Endothelial cell (in vitro differentiated cells): ENCODE results near the gene PSTPIP2. TPM values are rescaled to one million over a fixed set of nuclear protein-coding genes. Genes with fewer than 3 reads are reported as not detected.

Experiments
- DNase-seq: peaks from one replicate; pipeline ENCODE4 v3.0.0; 2021; ENCODE audit warnings: low spot score
- H3K27ac Mint-ChIP-seq: one replicate; pipeline ENCODE4 v1.8.0; 2021; ENCODE audit warnings: mixed read lengths, inconsistent platforms; ENCODE audit not compliant: unreplicated experiment
- H3K27me3 Mint-ChIP-seq: one replicate; pipeline ENCODE4 v1.8.0; 2021; ENCODE audit warnings: mild to moderate bottlenecking, moderate library complexity, mixed read lengths, inconsistent platforms; ENCODE audit not compliant: unreplicated experiment
- H3K36me3 Mint-ChIP-seq: one replicate; pipeline ENCODE4 v1.8.0; 2021; ENCODE audit warnings: mild to moderate bottlenecking, low read depth, mixed read lengths, inconsistent platforms; ENCODE audit not compliant: unreplicated experiment
- H3K4me1 Mint-ChIP-seq: one replicate; pipeline ENCODE4 v1.8.0; 2021; ENCODE audit warnings: mild to moderate bottlenecking, mixed read lengths, inconsistent platforms; ENCODE audit not compliant: unreplicated experiment
- H3K4me3 Mint-ChIP-seq: one replicate; pipeline ENCODE4 v1.8.0; 2021; ENCODE audit warnings: mild to moderate bottlenecking, mixed read lengths, inconsistent platforms; ENCODE audit not compliant: unreplicated experiment
- H3K9me3 Mint-ChIP-seq: one replicate; pipeline ENCODE4 v1.8.0; 2021; ENCODE audit warnings: mixed read lengths, inconsistent platforms; ENCODE audit not compliant: unreplicated experiment
- total RNA-seq: library from RNA; stranded (reverse); fragmentation: NEBNext Ultra II Directional; extraction: Animal tissue kit (Norgen Biotek cat#: 25700); gene quantifications from one replicate; pipeline ENCODE4 v1.2.1, GENCODE V29; 2021; ENCODE audit not compliant: unreplicated experiment
- TF ChIP-seq, protein P1 (sequence below): fragments of 200-600 bp; sonication (generic); IDR thresholded peaks from one replicate; pipeline ENCODE4 v1.5.0; 2021; ENCODE audit warnings: antibody characterized with exemption; ENCODE audit not compliant: unreplicated experiment

Gene PSTPIP2
- total RNA-seq, 1 donor from 2014 or later, result 7.8 TPM

DNA sequence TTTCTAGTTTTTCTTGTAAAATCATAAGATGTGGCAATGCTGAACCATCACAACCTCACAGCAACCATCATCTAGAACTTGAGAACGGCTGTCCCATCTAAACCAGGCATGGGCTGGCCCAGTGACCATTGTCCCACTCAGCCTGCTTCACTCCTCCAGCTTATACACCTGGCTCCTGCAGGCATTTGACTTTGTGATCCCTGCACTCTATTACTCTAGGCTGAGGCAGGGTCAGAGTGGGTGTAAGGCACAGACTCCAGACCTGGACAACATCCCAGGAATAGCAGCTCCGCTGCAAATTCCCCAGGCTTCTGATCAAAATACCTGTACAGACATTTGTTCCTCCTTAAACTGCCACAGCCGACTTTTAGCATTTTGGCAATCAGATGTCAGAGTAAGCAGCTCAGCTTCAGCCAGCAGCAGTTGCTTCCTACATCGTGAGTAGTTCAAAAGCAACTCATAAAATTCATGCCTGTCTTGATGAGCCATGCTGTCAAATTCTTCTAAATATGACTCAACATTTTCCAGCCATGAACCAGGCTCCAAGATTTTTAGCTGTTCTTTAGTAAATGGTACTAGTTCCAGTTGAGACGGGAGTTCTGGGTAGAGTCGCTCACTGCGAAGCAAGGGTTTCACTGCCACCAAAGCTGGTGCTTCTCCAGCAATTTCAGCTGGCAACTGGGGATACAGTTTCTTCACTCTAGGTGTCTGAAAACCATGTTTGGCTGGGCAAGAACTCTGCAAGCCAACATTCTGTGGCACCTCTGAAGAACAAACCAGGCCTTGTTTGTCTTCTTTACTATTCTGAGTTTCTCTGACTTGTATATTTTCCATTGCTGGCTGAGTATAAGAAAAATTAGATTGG is 117.8 kb downstream of the PSTPIP2 start:
- TF ChIP-seq, protein P1, sequence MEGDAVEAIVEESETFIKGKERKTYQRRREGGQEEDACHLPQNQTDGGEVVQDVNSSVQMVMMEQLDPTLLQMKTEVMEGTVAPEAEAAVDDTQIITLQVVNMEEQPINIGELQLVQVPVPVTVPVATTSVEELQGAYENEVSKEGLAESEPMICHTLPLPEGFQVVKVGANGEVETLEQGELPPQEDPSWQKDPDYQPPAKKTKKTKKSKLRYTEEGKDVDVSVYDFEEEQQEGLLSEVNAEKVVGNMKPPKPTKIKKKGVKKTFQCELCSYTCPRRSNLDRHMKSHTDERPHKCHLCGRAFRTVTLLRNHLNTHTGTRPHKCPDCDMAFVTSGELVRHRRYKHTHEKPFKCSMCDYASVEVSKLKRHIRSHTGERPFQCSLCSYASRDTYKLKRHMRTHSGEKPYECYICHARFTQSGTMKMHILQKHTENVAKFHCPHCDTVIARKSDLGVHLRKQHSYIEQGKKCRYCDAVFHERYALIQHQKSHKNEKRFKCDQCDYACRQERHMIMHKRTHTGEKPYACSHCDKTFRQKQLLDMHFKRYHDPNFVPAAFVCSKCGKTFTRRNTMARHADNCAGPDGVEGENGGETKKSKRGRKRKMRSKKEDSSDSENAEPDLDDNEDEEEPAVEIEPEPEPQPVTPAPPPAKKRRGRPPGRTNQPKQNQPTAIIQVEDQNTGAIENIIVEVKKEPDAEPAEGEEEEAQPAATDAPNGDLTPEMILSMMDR, result no peak
- Mint-ChIP-seq H3K27ac (no peak overlapping the region), H3K36me3 (peaks cover 26% of the 10 kb centered on the region), H3K27me3 (no peaks in the 10 kb centered on the region), H3K4me3 (no peak overlapping the region), H3K9me3 (no peaks in the 10 kb centered on the region), H3K4me1 (no peaks in the 10 kb centered on the region)
- no peak for DNase-seq

DNA sequence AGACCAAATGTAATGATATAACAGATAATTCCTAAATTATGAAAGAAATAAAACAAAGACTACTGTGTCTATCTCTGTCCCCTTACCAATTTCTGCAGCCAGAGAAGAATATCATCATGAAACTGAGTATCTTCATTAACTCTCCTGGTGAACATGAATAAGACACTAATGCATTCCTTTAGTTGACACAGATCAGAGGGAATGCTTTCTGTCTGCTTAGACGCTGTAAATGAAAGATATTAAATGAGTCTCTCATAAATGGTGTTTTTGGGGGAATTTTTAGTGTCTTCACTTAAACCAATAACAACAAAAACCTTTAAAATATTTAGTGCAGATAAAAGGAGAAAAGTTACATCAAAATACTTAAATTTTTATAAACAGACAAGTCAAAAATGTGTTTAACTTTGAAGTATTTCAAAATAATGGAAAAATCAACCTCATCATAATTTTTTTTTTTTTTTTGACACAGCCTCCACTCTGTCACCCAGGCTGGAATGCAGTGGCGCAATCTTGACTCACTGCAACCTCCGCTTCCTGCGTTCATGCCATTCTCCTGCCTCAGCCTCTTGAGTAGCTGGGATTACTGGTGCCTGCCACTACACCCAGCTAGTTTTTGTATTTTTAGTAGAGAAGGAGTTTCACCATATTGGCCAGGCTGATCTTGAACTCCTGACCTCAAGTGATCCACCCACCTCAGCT is 120.9 kb downstream of the PSTPIP2 start:
- no peaks in the 10 kb centered on the region for H3K9me3 Mint-ChIP-seq
- TF ChIP-seq, protein P1, result no peak
- DNase-seq, result no peak
- H3K4me1 Mint-ChIP-seq, result no peaks in the 10 kb centered on the region
- H3K27me3 Mint-ChIP-seq, result no peaks in the 10 kb centered on the region
- H3K4me3 Mint-ChIP-seq, result no peak overlapping the region
- no peak overlapping the region for H3K27ac Mint-ChIP-seq
- peaks cover 36% of the 10 kb centered on the region for H3K36me3 Mint-ChIP-seq

- H3K9me3 Mint-ChIP-seq, result no peaks in the 10 kb centered on the region
- no peak overlapping the region for H3K27ac Mint-ChIP-seq
- H3K27me3 Mint-ChIP-seq, result no peaks in the 10 kb centered on the region
- H3K4me1 Mint-ChIP-seq, result no peaks in the 10 kb centered on the region
- H3K4me3 Mint-ChIP-seq, result no peak overlapping the region
- peaks cover 43% of the 10 kb centered on the region for H3K36me3 Mint-ChIP-seq
- DNase-seq, result no peak
- TF ChIP-seq, protein P1, result no peak
Observed at GRCh38 chr18:45945669-45946068, 126.4 kb downstream of the PSTPIP2 start.

DNA sequence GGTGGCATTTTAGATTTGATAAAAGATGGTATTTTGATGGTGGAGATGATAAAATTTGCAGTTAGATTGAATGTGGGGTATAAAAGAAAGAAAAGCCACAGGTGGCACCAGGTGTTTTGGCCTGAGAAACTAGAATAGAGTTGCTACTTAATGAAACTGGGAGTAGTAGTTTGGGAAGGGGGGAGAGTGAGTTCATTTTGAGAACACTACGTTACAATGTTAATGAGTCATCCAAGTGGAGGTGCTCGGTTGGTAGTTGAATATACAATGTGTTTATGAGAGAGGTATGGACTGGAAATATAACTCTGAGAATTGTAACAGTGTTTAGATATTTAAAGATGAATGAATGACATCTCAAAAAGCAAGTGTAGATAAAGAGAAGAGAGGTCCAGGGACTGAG is 131.3 kb downstream of the PSTPIP2 start:
- no peaks in the 10 kb centered on the region for H3K27me3 Mint-ChIP-seq
- H3K27ac Mint-ChIP-seq, result no peak overlapping the region
- H3K9me3 Mint-ChIP-seq, result no peaks in the 10 kb centered on the region
- H3K4me1 Mint-ChIP-seq, result no peaks in the 10 kb centered on the region
- DNase-seq, result no peak
- TF ChIP-seq, protein P1, result no peak
- peaks cover 52% of the 10 kb centered on the region for H3K36me3 Mint-ChIP-seq
- H3K4me3 Mint-ChIP-seq, result no peak overlapping the region

- H3K9me3 Mint-ChIP-seq, result no peaks in the 10 kb centered on the region
- no peak overlapping the region for H3K27ac Mint-ChIP-seq
- no peaks in the 10 kb centered on the region for H3K4me1 Mint-ChIP-seq
- no peaks in the 10 kb centered on the region for H3K27me3 Mint-ChIP-seq
- H3K4me3 Mint-ChIP-seq, result no peak overlapping the region
- peaks cover 47% of the 10 kb centered on the region for H3K36me3 Mint-ChIP-seq
- DNase-seq, result no peak
- TF ChIP-seq, protein P1, result no peak
Observed at GRCh38 chr18:45939236-45939635, 132.8 kb downstream of the PSTPIP2 start.
